AG20443 (cell line): ENCODE measurements around the gene BTG4.

Source experiments
- DNase-seq: peaks from one replicate; pipeline ENCODE4 v3.0.0; 2012; ENCODE audit warnings: low spot score, mixed read lengths

Gene BTG4

DNA sequence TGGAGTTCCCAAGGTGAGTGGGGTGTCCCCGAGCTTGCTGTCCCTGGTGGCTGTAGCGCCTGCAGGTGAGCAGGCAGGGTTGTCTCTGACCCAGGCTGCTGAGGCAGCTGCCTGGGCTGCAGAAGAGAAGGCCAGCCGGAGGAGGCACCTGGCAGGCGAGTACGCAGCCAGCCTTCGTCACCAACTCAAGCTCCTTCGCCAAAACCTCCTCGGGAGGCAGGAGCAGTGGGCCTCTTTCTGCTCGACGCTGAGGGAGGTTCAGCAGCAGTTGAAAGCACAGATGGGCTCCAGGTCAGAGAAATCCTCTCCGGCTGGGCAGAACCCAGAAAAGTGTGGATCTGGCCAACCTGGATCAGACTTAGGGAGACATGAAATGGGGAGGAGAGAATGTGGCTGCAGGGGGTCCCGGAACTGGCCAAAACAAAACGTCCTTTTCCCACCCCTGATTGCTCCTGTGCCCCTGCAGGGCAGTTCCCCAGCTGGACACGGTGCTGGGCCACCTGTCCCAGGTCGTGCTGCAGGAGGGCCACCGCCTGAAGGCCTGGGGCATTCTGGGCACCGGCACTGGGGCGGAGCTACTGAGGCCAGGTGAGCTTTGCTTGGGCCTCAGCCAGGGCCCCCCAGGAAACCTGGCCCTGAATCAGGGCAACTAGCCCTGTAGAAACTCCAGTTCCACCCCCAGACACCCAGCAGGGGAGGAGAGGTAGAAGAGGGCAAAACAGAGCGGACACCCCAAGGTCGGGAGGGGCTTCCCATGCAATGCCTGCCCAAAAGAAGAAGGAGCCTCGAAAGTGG, 56.7 kb downstream of the BTG4 start:
- DNase-seq = no peak

DNA sequence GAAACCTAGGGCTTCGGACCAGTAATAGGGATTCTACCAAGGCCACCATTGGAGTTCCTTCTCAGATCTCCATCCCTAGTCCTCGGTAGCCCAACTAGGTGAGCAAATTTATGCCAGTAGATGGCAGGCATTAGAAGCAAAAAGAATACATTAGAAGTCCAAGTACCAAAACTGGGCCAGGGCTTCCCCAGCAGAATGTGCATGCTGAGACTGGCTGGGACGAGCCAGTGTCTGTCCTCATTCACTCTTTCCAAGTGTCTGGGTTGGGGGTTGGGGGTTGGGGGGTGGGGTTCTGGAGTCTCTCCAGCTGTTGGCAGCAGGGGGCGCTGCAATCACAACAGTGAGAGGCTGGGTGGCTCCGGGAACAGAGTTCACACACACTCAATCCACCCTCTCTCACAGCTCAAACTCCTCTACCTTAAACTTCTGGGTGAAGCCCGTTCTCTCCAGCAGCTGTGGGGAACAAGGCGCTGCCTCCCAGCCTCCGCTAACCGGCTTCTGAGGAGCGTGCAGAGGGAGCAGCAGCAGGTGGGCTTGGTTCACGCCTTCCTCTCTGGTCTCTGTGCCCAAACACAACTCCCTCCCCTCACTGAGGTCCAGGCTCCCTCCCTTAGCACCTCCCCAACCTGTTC, 57.5 kb downstream of the BTG4 start:
- DNase-seq = peak; percentile 91

DNA sequence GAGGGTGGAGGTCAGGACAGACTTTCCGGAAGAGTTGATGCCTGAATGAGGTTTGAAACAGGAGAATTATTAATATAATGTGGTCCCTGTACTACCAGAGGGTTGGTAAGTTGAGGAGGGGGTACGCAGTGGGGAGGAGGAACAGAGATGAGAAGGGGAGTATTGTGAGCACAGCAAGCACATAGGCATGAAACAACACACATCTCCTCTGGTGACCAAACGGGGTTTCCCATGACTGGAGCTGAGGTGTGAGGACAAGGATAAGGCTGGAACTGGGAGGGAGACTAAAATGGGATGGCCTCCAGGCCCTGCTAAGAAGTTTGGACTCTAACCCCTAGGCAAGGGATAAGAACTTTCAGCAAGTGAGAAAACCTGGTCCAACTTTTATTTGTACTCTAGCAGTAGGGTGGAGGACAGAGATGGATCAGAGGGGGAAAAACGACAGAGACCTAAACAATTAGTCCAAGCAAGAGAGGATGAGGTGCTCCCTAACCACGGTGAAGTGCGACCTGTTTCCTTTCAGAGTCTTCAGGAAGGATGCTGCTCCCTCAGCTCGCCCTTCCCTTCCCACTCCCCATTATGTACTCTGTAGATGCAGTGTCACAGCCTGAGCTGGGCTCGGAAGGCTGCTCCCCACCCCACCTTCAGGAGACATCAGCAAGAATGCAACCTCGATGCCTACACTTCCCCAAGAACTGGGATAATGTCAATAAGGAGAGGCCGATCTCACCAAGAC, 59.2 kb downstream of the BTG4 start:
- DNase-seq = peak; percentile 4

DNA sequence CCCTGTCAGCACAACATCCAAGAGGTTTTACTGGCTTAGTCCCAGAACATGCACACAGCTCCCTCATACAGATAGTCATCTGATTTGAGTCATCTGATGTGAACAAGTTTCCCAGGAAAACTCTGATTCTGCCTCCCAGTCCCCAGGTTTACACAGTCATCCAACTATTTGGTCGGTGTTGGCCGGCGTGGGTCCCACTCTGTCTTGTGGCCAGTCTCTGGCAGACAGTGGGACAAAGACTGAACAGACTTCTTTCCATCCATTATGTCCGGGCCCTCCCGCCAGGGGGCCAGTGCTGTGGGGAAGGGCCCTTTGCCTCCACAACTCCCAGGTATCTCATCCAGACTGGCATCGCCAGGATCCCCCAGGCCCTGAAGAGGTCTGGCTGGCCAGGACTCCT, 60.0 kb downstream of the BTG4 start:
- peak; percentile 48 for DNase-seq

DNA sequence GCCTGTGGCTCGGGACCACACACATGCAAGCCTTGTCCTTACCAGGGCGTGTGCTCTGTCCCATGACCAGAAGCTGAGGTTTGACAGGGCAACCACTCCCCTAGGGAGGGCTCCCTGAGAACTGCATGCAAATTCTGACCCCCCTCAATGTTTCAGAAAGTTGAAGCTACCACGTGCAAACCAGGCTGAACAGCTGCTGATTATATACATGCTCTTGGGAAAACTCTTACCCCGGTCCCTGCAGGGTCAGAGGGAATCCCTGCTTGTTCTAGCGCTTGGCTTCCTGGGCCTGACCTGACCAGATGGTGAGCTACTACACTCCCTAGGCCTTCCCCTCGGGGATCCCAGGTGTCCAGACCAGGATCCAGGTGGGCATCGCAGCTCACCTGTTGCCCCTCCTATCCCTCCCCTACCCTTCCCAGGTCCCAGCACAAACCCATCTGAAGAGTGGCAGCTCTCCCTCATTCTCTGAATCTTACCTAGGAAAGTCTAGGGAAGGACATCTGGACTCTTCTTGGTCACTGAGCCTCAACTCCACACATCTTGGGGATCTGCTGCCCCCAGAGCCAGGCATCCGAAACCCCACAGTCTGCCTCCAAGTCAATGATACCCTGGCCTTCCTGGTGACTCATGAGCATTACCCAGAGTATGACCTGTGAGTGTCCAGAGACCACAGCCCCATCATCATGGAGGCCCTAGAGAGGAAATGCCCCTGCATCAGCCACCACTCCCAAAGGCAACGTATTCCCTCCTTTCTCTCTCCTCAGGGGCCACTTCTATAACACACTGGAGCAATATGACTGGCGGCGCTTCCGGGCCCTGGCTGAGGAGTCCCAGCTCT, 61.5 kb downstream of the BTG4 start:
- peak; percentile 7 for DNase-seq

DNA sequence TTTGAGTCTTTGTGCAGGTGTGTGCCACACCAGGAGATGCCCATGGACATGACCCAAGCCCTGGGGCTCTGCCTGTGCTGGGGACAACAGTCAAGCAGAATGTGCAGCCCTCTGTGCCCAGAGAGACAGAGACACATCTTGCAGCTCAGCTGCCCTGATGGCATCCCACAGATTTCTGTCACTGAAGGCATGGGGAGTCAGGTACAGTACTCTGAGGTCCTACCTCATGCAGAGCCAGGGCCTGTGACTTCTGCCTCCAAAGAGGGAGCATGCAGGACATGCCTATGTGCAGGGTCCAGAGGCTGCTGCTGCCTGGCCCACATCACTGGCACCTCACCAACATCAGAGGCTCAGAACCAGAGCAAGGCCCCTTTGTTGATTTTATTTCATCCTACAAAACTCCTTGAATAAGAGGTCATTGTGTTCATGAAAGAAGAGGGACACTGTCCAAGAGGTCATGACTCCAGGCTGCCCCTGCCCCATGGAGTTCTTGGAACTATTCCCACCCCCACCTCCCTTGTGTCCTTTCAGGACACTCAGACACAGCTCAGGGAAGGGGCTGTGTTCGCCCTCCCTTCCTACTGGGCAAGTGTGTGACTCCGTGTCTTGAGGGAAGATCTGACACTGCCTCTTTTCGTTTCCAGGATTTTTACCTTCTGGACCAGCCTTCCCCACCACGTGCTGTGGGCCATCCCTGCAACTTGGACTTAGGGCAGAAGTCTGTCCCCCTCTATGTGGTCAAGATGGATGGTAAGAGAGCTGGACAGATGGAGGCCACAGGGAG, 62.3 kb downstream of the BTG4 start:
- DNase-seq = no peak

DNA sequence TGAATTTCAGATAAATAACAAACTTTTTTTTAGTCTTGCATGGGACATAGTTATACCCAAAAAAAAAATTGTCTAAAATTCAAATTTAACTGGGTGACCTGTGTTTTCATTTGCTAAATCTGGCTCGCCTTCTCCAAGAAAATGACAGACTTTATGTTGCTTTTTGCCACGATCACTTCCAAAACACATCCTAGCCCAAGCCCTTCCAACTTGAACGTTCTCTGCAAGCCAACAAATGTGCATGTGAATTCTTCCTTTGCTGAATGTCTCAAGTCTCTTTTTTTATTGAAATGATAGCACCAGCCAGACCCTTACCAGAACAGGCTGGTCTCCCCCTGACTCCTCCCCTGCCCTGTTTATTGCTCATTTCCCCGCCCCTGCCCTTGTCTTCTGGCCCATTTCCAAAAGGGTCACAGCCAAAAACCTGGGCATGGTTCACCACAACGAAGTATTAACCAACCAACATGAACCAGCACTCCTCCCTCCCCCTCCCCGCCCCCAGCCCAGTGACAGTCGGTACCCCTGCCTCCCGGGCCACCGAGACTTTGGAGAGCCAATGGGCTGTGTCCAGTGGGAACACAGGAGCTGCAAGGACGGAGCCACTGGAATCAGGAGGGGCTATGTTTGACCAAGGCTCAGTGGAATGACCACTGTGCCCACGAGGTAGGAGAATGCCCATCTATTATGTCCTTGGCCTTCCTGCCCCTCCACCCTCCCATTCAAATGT, 63.2 kb downstream of the BTG4 start:
- DNase-seq = no peak

DNA sequence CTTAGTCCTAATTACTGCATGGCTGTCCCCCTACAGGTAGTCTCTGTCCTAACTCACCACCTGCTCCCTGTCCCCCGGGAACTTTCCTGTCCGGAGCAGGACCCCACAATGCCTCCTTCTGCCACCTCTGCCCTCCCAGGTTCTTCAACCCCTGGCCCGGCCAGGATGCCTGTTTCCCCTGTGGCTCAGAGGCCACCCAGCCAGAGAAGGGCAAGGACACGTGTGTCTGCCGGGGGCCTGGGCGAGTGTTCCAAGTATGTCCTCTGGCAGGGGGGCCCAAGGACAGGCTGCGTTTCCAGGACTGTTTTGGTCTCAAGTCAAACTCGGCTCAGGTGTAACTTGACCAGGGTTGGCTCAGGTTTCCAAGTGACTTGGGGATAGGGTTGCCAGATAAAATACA, 63.8 kb downstream of the BTG4 start:
- no peak for DNase-seq

DNA sequence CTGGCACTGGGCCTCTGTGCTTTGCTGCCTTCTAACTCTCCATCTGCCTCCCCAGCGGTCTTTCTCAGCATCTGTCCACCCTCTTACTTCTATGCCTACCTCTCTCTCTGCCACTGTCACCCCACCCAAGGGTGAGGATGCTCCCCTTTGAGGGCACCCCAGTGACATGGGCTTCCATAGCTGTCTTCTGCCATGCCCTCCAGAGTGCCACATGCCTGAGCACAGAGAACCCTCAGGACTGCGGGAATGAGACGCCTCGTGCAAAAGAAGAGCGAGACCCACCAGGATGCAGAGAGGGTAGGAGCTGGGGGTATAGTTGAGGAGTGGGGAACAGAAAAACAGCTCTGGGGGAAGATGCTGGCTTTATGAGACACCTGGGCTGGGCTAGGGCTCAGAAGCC, 64.3 kb downstream of the BTG4 start:
- DNase-seq = no peak

DNA sequence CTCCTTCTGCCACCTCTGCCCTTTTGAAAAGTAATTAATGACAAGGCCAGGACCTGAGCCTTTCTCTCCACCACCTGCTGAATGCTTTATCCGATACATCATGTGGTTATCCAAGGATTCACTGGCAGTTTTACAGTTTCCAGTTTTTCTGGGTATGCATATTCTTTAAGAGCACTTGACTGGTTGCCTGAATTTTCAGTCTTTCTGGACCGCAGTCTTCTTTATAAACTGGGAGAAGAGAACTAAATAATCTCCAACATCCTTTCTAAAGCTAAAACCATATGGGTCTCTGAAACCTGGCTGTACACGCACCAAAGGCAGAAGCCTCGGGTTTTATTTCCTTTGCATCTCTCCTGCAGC, 65.1 kb downstream of the BTG4 start:
- DNase-seq = no peak

DNA sequence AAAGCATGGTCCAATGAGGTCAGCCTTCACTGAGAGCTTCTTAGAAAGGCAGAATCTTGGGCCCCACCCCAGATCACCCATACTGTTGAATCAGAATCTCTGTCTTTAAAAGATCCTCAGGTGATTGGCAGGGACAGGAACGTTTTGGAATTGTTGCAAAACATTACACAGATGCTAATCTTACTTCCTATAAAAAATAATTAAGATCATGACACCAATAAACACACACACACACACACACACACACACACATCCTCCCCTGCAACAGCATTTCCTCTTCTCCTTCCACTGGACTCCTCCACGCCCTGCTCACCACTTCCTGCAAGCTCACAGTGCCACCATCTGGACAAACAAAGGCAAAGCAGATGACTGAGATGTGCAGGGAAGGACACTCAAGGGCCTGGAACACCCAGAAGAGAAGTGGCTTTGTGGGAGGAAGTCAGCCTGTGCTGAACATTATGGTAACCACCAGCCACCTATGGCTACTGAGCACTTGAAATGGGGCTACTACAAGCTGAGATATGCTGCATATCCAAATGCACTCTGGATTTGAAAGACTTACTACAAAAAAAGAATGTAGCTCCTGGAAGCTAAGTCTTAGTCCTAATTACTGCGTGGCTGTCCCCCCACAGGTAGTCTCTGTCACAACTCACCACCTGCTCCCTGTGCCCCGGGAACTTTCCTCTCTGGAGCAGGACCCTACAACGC, 65.6 kb downstream of the BTG4 start:
- DNase-seq = peak; percentile 95

DNA sequence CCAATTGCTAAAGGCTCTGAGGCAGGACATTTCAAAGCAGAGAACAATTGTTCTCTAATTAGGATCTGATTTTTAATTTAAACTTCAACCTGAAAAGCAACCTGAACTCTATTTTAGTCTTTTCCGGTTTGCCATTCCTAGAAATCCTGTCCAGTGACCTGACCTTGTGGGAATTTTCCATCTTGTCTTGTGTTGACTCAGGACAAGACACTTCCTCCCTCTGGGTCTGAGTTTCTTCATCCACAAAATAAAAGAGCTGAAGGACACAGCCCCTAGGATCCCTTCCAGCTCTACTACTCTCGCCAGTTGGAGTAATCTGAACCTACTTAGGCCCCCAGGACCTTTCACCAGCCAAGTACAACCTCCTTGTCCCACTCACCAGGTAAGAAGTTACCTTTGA, 66.6 kb downstream of the BTG4 start:
- no peak for DNase-seq
